Fibroblast of lung (primary cell): Measurements from ENCODE around the gene RING1. TPM values are rescaled to one million over a fixed set of nuclear protein-coding genes. Genes with fewer than 3 reads are reported as not detected.

Source experiments
- DNase-seq, 2 donors: peaks; one replicate each; pipeline versions ENCODE4 v3.0.0 to v3.0.0-alpha.2; 2010; ENCODE audit warnings: low read depth in 2 of 2
- H2AFZ ChIP-seq: 2 replicates; pipeline ENCODE4 v1.5.1; 2012; ENCODE audit warnings: low read length, control low read depth, inconsistent platforms
- H3K27ac ChIP-seq: 2 replicates; pipeline ENCODE4 v1.5.1; 2011; ENCODE audit warnings: low read length, control low read depth; ENCODE audit not compliant: insufficient read depth
- H3K27me3 ChIP-seq: 2 replicates; pipeline ENCODE4 v1.5.1; 2011; ENCODE audit warnings: mild to moderate bottlenecking, low read length; ENCODE audit not compliant: control insufficient read depth, insufficient read depth
- H3K36me3 ChIP-seq: 2 replicates; pipeline ENCODE4 v1.5.1; 2011; ENCODE audit warnings: low read length; ENCODE audit not compliant: control insufficient read depth, insufficient read depth
- H3K4me1 ChIP-seq: 2 replicates; pipeline ENCODE4 v1.5.1; 2011; ENCODE audit warnings: low read length; ENCODE audit not compliant: control insufficient read depth, insufficient read depth; ENCODE audit errors: extremely low read depth
- H3K4me2 ChIP-seq: 2 replicates; pipeline ENCODE4 v1.5.1; 2011; ENCODE audit warnings: low read length, control low read depth; ENCODE audit not compliant: insufficient read depth; ENCODE audit errors: extremely low read depth
- H3K4me3 ChIP-seq, 4 experiments: fragments of 200-600 bp in 1 of 4; sonication (generic) in 1 of 4; replicated peaks in 1 of 4; 2 replicates each; pipeline ENCODE4 v1.5.1; 2011 to 2016; ENCODE audit warnings: low read length in 4 of 4, low read depth in 3 of 4, mild to moderate bottlenecking in 3 of 4, control low read depth in 2 of 4, inconsistent platforms in 1 of 4, mixed read lengths in 1 of 4; ENCODE audit not compliant: insufficient read depth in 1 of 4; ENCODE audit errors: control extremely low read depth in 1 of 4
- H3K79me2 ChIP-seq: 2 replicates; pipeline ENCODE4 v1.5.1; 2012; ENCODE audit warnings: mild to moderate bottlenecking, low read length, inconsistent platforms; ENCODE audit not compliant: control insufficient read depth, insufficient read depth
- H3K9ac ChIP-seq: 2 replicates; pipeline ENCODE4 v1.5.1; 2011; ENCODE audit warnings: mild to moderate bottlenecking, low read length, control low read depth; ENCODE audit not compliant: insufficient read depth
- H3K9me3 ChIP-seq: 2 replicates; pipeline ENCODE4 v1.5.1; 2012; ENCODE audit warnings: low read depth, low read length; ENCODE audit not compliant: control insufficient read depth, insufficient read depth
- H4K20me1 ChIP-seq: 2 replicates; pipeline ENCODE4 v1.5.1; 2011; ENCODE audit warnings: low read length; ENCODE audit not compliant: control insufficient read depth, insufficient read depth; ENCODE audit errors: extremely low read depth
- EZH2 ChIP-seq: IDR thresholded peaks from 2 replicates; pipeline ENCODE4 v1.5.1; 2012; ENCODE audit warnings: low read length, control low read depth, mild to moderate bottlenecking; ENCODE audit errors: missing control alignments
- polyA plus RNA-seq, 2 donors: library from polyadenylated mRNA; depleted of rRNA in 1 of 2; stranded (reverse) in 1 of 2; unstranded in 1 of 2; fragments of >200 nt; gene quantifications; 2 replicates each; pipeline ENCODE4 v1.2.1, GENCODE V29; 2011 to 2012; ENCODE audit warnings: missing spikeins in 1 of 2
- total RNA-seq: library from RNA; depleted of rRNA; stranded (reverse); fragments of >200 nt; gene quantifications from 2 replicates; pipeline ENCODE4 v1.2.1, GENCODE V29; 2014
- TF ChIP-seq, protein P1 (sequence below), 2 donors: IDR thresholded peaks in 1 of 2; conservative IDR thresholded peaks in 1 of 2; 1 replicate in 1 of 2; 2 replicates in 1 of 2; pipeline ENCODE4 v1.5.1; 2011 to 2012; ENCODE audit warnings: low read length in 2 of 2, control low read depth in 1 of 2, inconsistent platforms in 1 of 2, low read depth in 1 of 2, mild to moderate bottlenecking in 1 of 2

Gene RING1
- total and polyA plus RNA-seq, 2 donors (not counting 1 experiment from before 2014, with no cell fraction given): 24.7 to 30.6 TPM

DNA sequence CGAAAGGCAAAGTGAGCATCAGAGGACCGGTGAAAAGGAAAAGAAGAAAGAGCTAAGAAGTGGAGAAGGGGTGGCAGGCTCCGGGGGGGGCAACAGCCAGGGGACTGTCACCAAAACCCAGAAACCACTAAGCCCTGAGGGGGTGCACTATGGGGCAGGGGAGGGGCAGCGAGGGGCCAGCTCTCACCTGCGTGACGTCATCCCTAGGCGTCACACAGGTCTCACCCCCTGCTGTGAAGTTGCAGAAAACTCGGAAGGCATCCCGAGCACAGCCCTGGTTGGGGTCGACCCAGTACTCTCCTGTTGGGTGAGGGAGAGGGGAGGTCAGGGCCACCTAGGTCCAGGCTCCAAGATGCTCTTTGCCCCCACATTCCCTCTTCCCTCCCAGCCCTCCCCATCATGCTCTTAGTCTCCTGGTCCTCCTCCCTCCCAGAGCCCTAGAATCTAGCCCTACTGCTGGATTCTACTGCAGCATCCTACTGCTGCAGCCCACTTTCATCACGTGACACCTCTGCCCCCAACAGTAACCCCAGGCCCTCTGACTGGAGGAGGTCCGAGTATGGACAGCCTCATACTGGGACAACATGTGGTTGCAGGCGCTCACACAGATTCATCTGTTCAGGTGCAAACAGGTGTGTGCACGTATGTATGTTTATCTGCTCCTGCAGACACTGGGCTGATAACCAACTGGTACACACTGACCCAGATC is 43.5 kb upstream of the RING1 start:
- TF ChIP-seq EZH2: no peak
- TF ChIP-seq, protein P1, sequence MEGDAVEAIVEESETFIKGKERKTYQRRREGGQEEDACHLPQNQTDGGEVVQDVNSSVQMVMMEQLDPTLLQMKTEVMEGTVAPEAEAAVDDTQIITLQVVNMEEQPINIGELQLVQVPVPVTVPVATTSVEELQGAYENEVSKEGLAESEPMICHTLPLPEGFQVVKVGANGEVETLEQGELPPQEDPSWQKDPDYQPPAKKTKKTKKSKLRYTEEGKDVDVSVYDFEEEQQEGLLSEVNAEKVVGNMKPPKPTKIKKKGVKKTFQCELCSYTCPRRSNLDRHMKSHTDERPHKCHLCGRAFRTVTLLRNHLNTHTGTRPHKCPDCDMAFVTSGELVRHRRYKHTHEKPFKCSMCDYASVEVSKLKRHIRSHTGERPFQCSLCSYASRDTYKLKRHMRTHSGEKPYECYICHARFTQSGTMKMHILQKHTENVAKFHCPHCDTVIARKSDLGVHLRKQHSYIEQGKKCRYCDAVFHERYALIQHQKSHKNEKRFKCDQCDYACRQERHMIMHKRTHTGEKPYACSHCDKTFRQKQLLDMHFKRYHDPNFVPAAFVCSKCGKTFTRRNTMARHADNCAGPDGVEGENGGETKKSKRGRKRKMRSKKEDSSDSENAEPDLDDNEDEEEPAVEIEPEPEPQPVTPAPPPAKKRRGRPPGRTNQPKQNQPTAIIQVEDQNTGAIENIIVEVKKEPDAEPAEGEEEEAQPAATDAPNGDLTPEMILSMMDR (conservative IDR thresholded peaks at IDR 0.05 in 1 of 2, IDR thresholded peaks at IDR 0.05 in 1 of 2; ENCODE audit: low read depth in 1 of 2, low read length in 2 of 2): no peak
- no peak for DNase-seq

DNA sequence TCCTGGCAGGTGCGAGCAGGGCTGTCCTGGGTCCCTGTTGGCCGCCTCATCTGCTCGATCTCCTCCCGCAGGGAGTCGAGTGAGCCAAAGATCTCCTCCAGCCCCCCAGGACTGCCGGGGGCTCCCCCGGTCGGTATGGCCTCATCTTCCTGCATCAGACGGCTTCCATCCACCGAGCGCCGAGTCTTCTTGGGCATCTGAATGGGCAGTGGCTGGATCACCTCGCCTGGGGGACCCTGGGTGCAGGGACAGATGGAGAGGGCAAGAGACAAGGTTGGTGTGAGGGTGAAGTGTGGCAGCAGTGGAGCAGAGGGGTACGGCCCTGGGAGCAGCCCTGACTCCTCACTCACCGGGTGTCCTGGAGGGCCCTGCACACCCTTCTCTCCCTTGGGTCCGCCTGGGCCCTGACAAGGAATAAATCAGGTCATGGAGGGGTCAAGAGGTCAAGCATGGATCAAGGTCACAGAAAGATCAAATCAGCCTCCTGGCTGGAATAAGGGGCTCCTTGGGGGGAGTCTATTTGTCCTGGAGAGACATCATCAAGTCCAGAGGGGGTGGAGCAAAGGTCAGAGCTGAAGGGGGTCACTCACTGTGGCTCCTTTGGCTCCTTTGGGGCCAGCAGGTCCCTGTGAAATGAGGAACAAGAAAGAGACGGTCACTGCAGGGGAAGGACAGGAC is 42.6 kb upstream of the RING1 start:
- Histone ChIP-seq H3K4me3 (no peak overlapping the region), H3K27ac (no peak overlapping the region), H3K27me3 (no peaks in the 10 kb centered on the region), H3K9me3 (no peaks in the 10 kb centered on the region), H3K36me3 (no peaks in the 10 kb centered on the region), H2AFZ (no peak overlapping the region), H3K4me2 (no peak overlapping the region), H3K4me1 (peaks cover 5% of the 10 kb centered on the region), H4K20me1 (no peaks in the 10 kb centered on the region), H3K79me2 (no peaks in the 10 kb centered on the region), H3K9ac (no peak overlapping the region)
- DNase-seq: no peak
- TF ChIP-seq, protein P1 (conservative IDR thresholded peaks at IDR 0.05 in 1 of 2, IDR thresholded peaks at IDR 0.05 in 1 of 2; ENCODE audit: low read depth in 1 of 2, low read length in 2 of 2): no peak
- no peak for TF ChIP-seq EZH2

More for the DNA sequence above, 43.5 kb upstream of the RING1 start:
- Histone ChIP-seq H3K27me3 (no peaks in the 10 kb centered on the region), H3K9ac (no peak overlapping the region), H3K4me1 (peaks cover 5% of the 10 kb centered on the region), H3K4me3 (no peak overlapping the region), H3K36me3 (no peaks in the 10 kb centered on the region), H3K9me3 (no peaks in the 10 kb centered on the region), H2AFZ (no peak overlapping the region), H3K4me2 (no peak overlapping the region), H3K79me2 (no peaks in the 10 kb centered on the region), H4K20me1 (no peaks in the 10 kb centered on the region), H3K27ac (no peak overlapping the region)

DNA sequence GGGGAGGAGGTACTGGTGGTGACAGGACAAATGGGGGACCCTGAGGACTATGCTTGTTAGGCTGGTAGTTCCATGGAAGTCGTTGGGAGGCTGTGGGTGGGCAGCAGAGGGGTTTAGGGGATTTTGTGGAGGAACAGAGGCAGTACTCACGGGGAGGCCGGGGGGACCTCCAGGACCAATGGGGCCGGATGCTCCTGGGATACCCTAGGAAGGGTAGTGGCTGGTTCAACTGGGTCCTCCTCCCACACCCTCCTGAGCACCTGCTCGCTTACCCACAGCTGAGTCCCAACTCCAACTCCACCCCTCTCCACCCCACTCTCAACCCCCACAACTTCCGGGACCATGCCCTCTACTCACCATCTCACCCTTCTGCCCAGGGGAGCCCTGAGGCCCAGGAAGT is 41.9 kb upstream of the RING1 start:
- Histone ChIP-seq H3K36me3 (no peaks in the 10 kb centered on the region), H3K27me3 (no peaks in the 10 kb centered on the region), H2AFZ (no peak overlapping the region), H3K9me3 (no peaks in the 10 kb centered on the region), H3K27ac (no peak overlapping the region), H3K79me2 (no peaks in the 10 kb centered on the region), H4K20me1 (no peaks in the 10 kb centered on the region), H3K4me1 (peaks cover 3% of the 10 kb centered on the region), H3K4me2 (no peak overlapping the region), H3K9ac (no peak overlapping the region), H3K4me3 (no peak overlapping the region)
- TF ChIP-seq, protein P1 (conservative IDR thresholded peaks at IDR 0.05 in 1 of 2, IDR thresholded peaks at IDR 0.05 in 1 of 2; ENCODE audit: low read depth in 1 of 2, low read length in 2 of 2): no peak
- TF ChIP-seq EZH2: no peak
- no peak for DNase-seq
